NOMO-1 treated with DMSO at 0.1 percent for 48 hours (cell line): ENCODE data around the gene ZNF652.
A peak's percentile ranks its signal among the peaks of the same experiment; 100 is the strongest.

Source experiments
- DNase-seq: peaks from one replicate; lab custom pipeline; 2025; ENCODE audit not compliant: unreplicated experiment; lab: John Stamatoyannopoulos, UW

Gene ZNF652

DNA sequence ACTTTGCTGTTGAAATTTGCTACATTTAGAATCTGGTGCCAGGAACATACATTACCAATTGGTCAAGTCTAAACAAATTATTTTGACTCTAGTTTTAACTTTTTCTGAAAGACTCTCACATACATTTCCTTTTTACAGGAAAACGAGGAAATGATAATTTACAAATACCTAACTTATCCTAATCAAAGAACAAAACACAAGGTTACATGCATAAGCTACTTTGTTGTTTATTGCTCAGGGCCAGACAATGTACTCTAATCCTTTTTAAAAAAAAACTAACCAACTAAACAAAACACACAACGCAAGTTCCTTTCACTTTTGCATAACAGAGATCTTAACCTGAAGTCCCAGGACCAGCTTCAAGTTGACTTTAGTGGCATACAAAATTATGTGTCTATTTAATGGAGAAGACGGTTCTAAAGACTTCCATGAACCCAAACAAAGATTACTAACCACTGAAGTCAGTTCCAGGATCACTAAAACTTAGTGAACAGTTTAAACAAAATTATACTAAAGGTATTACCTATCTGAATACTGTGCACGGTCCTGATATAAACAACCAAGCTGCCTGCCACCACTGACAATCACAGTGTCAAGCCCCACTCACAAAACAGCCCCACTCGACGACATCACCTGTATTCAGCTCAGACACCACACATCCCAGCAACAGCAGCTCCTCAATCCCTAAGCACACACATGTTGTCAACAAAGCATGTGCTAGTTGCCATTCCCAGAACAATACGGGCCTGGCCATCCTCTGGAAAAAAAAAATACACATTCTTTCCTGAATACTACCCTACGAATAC lies 1.9 kb downstream of the ZNF652 start:
- no peak for DNase-seq

- DNase-seq: no peak
Observed at GRCh38 chr17:49358641-49359247, 3.3 kb downstream of the ZNF652 start.

DNA sequence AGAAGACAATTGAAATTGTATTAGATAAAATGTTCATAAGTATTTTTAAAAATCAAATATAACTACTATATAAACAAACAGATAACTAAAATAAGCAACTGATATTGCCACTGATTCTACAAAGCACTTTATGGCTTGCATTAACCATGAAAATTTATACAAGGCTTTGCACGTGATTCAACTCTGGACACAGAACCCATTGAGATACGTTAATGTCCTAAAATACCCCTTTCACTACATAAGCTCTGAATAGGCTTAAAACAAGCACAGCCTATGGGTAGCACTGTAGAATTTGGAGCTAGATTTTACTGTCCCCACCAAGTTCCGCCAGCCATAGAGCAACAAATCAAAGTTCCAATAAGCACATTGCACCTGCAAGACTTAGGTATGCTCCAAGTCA lies 4.5 kb downstream of the ZNF652 start:
- DNase-seq: no peak

DNA sequence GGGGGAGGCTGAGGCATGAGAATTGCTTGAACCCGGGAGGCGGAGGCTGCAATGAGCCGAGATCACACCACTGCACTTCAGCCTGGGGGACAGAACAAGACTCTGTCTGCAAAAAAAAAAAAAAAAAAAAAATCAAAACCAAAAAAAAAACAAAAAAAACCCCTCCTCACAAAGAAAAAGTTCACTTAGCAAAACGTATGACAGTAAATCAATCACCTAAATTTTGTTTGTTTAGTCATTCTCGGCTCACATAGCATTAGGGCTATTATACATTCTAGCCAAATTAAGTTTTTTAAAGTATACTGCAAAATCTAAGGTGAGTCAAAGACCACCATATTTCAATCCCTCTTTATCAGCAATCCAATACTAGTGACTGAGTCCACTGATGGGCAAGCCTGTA lies 5.7 kb downstream of the ZNF652 start:
- no peak for DNase-seq

DNA sequence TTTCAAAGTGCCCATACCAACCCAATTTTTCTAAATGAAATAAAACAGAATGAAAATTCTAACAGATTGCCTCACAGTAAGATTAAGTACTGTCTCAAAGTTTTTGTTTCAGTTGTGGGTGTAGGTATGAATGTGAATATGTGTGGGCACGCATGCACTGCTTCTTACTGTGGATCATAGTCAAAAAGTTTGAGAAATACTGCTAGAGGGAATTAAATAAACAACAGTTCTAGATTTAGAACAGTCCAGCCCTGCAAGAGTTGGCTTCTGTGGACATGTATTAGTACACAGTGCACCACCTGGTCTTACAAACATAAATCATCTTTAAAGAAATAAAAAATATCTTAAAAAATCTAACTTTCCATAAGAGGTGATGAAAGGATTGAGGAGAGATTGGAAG lies 8.4 kb downstream of the ZNF652 start:
- no peak for DNase-seq

DNA sequence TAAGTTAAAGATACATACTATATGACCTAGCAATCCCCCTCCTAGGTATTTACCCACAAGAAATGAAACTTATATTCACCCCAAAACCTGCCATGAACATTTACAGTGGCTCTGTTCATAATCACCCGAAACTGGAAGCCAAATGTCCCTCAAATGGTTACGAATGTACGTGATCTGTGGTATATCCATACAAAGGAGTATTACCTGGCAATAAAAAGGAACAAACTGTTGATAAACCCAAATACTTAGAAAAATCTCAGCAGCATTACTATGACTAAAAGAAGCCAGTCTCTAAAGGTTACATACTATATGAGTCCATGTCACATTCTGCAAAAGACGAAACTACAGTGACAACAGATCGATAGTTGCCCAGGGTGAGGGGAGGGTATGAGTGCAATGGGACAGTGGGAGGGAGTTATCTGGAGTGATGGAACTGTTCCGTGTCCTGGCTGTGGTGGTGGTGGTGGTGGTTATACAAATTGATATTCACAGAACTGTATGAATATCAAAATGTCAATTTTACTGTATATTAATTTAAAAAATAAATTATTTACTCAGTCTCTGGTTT lies 9.4 kb downstream of the ZNF652 start:
- DNase-seq: no peak

GRCh38 chr17:49351572-49352140 lies 10.4 kb downstream of the ZNF652 start:
- DNase-seq: no peak

GRCh38 chr17:49349541-49349940 lies 12.5 kb downstream of the ZNF652 start:
- DNase-seq: no peak

GRCh38 chr17:49344914-49345313 lies 17.1 kb downstream of the ZNF652 start:
- DNase-seq: peak; percentile 6

- DNase-seq: peak; percentile 65
Observed at GRCh38 chr17:49343273-49343672, 18.8 kb downstream of the ZNF652 start.

- DNase-seq: no peak
Observed at GRCh38 chr17:49342575-49342936, 19.5 kb downstream of the ZNF652 start.

GRCh38 chr17:49341356-49341755 lies 20.7 kb downstream of the ZNF652 start:
- DNase-seq: no peak

DNA sequence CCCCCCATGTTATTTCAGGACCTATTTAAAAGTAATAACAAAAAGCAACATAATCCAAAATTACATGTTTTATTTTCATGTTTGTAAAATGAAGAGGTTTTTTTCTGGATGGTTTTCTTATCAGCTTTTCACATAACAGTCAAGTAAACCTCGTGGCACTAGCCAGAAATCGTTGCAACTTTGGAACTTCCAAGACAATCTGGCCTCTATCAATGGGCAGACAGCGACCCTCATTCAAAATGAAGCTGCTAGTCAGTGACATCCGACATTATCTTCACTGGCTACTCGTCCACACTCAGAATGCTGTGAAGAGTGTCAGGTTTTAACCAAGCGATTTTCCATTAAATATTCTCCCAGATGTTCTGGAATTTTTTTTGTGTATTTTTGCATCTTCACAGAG lies 22.7 kb downstream of the ZNF652 start:
- no peak for DNase-seq

GRCh38 chr17:49338883-49339282 lies 23.2 kb downstream of the ZNF652 start:
- no peak for DNase-seq

- no peak for DNase-seq
Observed at GRCh38 chr17:49337884-49338283, 24.2 kb downstream of the ZNF652 start.

DNA sequence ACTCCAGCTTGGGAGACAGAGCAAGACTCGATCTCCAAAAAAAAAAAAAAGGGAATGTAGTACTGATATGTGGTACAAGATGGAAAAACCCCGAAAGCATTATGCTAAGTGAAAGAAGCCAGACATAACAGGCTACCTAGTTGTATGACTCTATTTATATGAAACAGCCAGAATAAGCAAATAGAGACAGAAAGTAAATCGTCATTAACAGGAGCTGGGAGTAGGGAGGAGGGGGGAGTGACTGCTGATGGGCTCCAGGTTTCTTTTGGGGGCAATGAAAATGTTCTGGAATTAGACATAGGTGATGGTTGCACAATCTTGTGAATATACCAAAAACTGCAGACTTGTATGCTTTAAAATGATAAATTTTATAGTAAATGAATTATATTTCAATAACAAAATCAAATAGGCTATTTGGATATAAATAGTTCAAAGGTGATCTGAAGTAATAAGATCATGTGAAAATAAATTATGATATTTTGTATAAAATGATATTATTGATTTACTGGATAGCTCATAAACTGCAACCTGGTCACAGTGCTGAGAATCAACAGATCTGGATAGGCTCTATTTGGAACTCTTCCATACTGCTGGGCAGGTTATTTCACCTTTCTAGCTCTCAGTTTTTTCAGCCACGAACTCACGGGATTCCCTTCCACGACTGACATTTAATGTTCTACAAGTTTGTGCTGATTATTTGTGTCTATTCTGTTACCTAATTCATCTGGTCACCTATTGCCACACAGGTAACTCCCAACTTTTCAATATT lies 27.1 kb downstream of the ZNF652 start:
- no peak for DNase-seq

DNA sequence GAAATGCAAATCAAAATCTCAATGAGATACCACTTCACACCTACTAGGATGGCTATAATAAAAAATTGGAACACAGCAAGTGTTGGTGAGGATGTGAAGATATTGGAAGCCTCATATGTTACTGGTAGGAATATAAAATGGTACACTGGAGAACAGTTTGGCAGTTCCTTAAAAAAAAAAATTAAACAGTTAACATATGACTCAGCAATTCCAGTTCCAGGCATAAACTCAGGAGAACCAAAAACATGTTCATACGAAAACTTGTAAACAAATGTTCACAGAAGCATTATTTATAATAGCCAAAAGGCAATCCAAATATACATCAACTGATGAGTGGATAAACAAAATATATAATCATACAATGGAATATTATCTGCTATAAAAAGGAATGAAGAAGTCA lies 28.2 kb downstream of the ZNF652 start:
- no peak for DNase-seq

- peak; percentile 79 for DNase-seq
Observed at GRCh38 chr17:49327835-49328784, 33.9 kb downstream of the ZNF652 start.

DNA sequence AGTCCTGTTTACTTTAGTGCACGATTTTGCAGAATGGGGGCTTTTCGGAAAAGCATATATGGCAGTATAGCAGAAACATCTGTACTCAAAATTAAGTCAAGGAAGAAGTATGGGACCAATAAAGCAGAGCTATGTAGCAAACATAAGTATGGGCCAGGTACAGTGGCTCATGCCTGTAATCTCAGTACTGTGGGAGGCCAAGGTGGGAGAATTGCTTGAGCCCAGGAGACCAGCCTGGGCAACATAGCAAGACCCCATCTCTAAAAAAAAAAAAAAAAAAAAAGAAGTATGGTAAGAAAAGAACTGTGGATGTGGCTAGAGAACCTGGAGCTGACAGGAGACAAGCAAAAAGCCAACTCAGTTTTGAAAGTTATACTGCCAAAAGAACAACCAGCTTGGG lies 36.1 kb downstream of the ZNF652 start:
- DNase-seq: no peak

DNA sequence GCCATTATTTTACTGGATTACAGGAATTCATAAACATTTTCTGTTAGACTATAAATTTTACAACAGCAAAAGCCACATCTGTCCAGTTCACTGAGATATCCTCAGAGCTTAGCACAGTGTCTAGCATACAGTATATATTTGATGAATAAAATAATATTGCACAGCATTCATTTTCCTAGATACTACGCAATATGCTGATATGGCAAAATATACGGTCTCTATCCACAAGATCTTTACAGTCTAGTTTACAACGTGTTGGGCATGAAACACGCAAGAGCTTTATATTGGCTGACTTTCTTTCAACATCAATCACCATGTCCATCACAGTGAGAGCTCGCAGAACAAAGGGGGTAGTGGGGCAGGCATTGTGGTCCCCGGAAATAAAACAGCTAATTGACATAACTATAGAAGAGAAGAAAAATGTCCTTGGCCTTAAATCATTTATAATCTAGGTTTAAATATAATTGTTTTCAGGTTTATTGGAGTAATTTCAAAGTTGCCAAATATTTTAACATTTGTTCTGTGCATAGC lies 43.5 kb downstream of the ZNF652 start:
- no peak for DNase-seq
